AML-193 (cell line): ENCODE data around the gene NALF2.

Experiments
- DNase-seq, 2 experiments: peaks; one replicate each; lab custom pipeline; 2025; lab: John Stamatoyannopoulos, UW

The NALF2 gene

GRCh38 chrX:69530306-69530705 is 26.2 kb downstream of the NALF2 start:
- no peak for DNase-seq

DNA sequence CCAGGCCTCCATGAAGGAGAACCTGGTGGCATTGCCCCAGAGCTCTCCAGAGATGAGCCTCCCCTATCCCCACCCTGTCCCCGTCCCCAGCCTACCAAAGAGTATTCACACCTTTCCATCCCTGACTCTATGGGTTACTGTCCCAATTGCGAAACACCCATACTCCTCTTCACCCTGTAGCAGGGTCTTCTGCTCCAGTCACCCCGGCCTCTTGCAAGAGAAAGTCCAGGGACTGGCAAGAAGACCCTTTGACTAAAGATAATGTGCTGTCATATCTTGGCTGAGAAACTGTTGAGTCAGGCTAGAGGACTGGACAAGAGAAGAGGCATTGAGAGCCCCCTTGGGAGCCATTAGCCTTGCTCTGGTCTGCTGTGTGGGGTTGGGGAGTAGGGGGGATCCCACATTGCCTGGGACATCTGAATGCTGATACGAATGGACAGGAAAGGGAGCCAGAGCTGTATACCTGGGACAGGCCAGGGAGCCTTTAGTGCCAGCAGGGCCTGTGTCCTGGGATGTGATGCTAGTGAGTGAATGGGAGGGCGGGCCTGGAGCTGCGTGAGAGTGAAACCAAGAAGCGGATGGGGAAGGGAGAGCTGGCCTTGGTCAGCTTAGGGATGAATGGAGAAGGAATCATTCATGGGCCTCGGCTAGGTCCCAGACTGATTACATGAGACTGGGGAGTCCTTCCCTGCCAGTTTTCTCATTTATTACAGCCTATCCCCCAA is 27.1 kb downstream of the NALF2 start:
- no peak for DNase-seq

DNA sequence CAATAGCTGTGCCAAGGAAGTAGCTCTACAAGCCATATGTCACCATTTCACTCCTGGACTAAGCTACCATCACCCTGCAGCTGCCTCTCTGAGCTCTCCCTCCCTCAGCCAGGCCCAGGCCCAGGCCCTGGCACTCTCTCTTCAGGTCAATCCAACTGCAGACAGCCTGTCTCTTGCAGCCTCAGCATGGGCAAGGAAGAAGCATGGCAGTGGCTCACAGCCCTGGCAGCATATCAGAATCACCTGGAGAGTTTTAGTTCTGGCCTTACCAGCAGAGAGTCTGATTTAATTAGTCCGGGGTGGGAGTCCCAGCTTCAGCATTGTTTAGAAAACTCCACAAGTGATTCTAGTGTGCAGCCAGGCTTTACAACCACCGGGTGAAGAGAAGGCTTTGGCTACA is 31.5 kb downstream of the NALF2 start:
- DNase-seq = no peak

DNA sequence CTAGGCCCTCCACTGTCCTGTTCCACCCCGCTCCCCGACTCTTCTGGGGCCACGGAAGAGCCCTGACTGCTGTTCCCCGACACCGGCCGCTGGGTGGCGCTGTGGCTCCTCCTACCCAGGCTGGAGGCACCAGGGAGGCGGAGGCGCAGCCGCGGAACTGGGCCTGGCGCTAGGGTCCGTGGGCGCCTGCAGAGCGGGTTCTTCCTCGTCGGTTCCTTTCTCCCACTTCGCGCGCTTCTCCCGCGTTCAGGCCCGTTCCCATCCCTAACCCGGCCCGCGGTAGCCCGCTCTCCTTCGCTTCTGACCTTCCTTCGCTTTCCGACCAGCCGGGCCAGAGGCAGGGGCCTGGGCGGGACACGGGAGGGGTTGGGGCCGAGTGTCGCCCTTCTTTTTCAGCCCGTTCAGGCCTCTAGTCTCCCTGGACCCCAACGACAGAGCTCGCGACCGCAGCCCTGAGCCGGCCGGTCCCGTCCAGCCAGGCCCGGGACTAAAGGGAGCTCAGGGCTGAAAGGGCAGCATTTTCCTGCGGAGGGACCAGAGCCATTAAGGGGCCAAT is 34.3 kb downstream of the NALF2 start:
- DNase-seq = no peak

- no peak for DNase-seq
Observed at GRCh38 chrX:69539437-69539836, 35.3 kb downstream of the NALF2 start.

- DNase-seq = no peak
Observed at GRCh38 chrX:69541956-69542355, 37.8 kb downstream of the NALF2 start.

GRCh38 chrX:69543572-69543971 is 39.4 kb downstream of the NALF2 start:
- DNase-seq = no peak

- DNase-seq = no peak
Observed at GRCh38 chrX:69546417-69546816, 42.3 kb downstream of the NALF2 start.

GRCh38 chrX:69546978-69547377 is 42.9 kb downstream of the NALF2 start:
- DNase-seq = no peak

DNA sequence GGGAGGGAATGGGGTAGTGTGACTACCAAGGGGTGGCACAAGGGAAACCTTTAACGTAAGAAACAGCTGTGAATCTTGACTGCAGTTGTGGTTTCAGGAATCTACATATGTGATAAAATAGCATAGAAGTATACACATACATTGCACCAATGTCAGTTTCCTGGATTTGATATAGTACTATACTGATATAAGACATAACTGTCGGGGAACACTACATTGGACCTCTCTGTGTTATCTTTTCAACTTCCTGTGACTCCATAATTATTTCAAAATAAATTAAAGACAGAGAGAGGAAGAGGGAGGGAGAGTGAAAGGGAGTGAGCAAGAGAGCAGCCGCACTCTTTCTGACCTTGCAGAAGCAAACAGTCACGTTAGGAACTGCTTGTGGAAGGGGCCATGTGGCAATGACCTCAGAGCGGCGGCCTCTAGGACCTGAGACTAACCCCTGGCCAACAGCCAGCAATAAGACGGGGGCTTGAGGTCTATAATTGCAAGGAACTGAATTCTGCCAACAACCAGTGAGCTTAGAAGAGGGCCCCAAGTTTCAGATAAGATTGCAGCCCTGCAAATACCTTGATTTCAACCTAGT is 47.4 kb downstream of the NALF2 start:
- no peak for DNase-seq

- no peak for DNase-seq
Observed at GRCh38 chrX:69552512-69552911, 48.4 kb downstream of the NALF2 start.
